Astrocyte (in vitro differentiated cells and primary cell): ENCODE measurements around the gene SEH1L. TPM values are rescaled to one million over a fixed set of nuclear protein-coding genes. Genes with fewer than 3 reads are reported as not detected.

Source experiments
- DNase-seq: peaks from one replicate; pipeline ENCODE4 v3.0.0-alpha.2; 2010; ENCODE audit warnings: low read depth
- FAIRE-seq: peaks from 2 replicates; lab custom pipeline; 2011; peaks lifted over from hg19 to GRCh38; lab: Jason Lieb, UNC
- H2AFZ ChIP-seq: 2 replicates; pipeline ENCODE4 v1.6.0; 2012; ENCODE audit warnings: low read depth, low read length, inconsistent platforms
- H3K27ac ChIP-seq: 2 replicates; pipeline ENCODE4 v1.5.1; 2011; ENCODE audit warnings: low read depth, low read length, inconsistent platforms
- H3K27me3 ChIP-seq: 2 replicates; pipeline ENCODE4 v1.6.0; 2011; ENCODE audit warnings: low read length, inconsistent platforms; ENCODE audit not compliant: insufficient read depth
- H3K36me3 ChIP-seq: 2 replicates; pipeline ENCODE4 v1.5.1; 2011; ENCODE audit warnings: low read length, inconsistent platforms; ENCODE audit not compliant: insufficient read depth
- H3K4me1 ChIP-seq: 2 replicates; pipeline ENCODE4 v1.5.1; 2011; ENCODE audit warnings: low read length, inconsistent platforms; ENCODE audit not compliant: insufficient read depth
- H3K4me2 ChIP-seq: 2 replicates; pipeline ENCODE4 v1.6.0; 2012; ENCODE audit warnings: low read length, inconsistent platforms
- H3K4me3 ChIP-seq: 2 replicates; pipeline ENCODE4 v1.5.1; 2011; ENCODE audit warnings: low read depth, mild to moderate bottlenecking, low read length, inconsistent platforms; ENCODE audit not compliant: insufficient read depth
- H3K79me2 ChIP-seq: 2 replicates; pipeline ENCODE4 v1.6.0; 2012; ENCODE audit warnings: mild to moderate bottlenecking, low read length, inconsistent platforms; ENCODE audit not compliant: insufficient read depth
- H3K9ac ChIP-seq: 2 replicates; pipeline ENCODE4 v1.6.0; 2012; ENCODE audit warnings: mild to moderate bottlenecking, low read length, inconsistent platforms
- H3K9me3 ChIP-seq: 2 replicates; pipeline ENCODE4 v1.5.1; 2012; ENCODE audit warnings: low read depth, mild to moderate bottlenecking, low read length, inconsistent platforms; ENCODE audit not compliant: insufficient read depth
- H4K20me1 ChIP-seq: 2 replicates; pipeline ENCODE4 v1.6.0; 2012; ENCODE audit warnings: low read length, inconsistent platforms; ENCODE audit not compliant: insufficient read depth
- H3K27ac Mint-ChIP-seq: one replicate; pipeline ENCODE4 v1.8.0; 2021; ENCODE audit warnings: mild to moderate bottlenecking, mixed read lengths; ENCODE audit not compliant: unreplicated experiment
- H3K27me3 Mint-ChIP-seq: one replicate; pipeline ENCODE4 v1.8.0; 2021; ENCODE audit warnings: low read depth, mixed read lengths; ENCODE audit not compliant: unreplicated experiment
- H3K36me3 Mint-ChIP-seq: one replicate; pipeline ENCODE4 v1.8.0; 2021; ENCODE audit warnings: low read depth, mixed read lengths; ENCODE audit not compliant: unreplicated experiment
- H3K4me1 Mint-ChIP-seq: one replicate; pipeline ENCODE4 v1.8.0; 2021; ENCODE audit warnings: low read depth, mixed read lengths; ENCODE audit not compliant: unreplicated experiment
- H3K4me3 Mint-ChIP-seq: one replicate; pipeline ENCODE4 v1.8.0; 2021; ENCODE audit warnings: mild to moderate bottlenecking, moderate library complexity, mixed read lengths; ENCODE audit not compliant: unreplicated experiment
- H3K9me3 Mint-ChIP-seq: one replicate; pipeline ENCODE4 v1.8.0; 2021; ENCODE audit warnings: mild to moderate bottlenecking, mixed read lengths; ENCODE audit not compliant: unreplicated experiment
- EZH2 ChIP-seq: IDR thresholded peaks from 2 replicates; pipeline ENCODE4 v1.6.1; 2012; ENCODE audit warnings: mild to moderate bottlenecking, low read length, inconsistent platforms; ENCODE audit not compliant: insufficient read depth
- total RNA-seq: library from RNA; stranded (reverse); gene quantifications from 2 replicates; pipeline ENCODE4 v1.2.1, GENCODE V29; 2021
- TF ChIP-seq, protein P1 (sequence below): IDR thresholded peaks from 2 replicates; pipeline ENCODE4 v1.5.1; 2011; ENCODE audit warnings: low read depth, mild to moderate bottlenecking, inconsistent platforms, low read length, moderate library complexity; ENCODE audit not compliant: insufficient read depth

SEH1L gene
- total RNA-seq, 1 donor from 2014 or later, result 43.9 TPM

DNA sequence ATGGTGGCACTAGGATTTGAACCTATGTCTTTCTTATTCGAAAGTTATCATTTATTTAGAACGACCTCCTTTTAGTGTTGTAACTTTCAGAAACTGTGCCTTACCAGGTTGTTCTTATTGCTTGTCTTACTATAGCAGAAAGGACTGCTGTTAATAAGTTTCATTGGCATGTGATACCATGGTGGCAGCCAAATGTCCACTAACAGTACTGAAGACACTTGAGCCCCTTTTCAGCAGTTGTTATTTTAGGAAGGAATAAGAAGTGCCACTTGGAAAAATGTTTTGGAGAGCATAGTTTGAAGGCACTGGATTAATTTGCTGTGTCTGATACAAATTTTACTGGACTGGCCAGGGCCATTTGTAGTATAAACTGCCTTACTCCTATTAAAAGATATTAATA is 81.1 kb downstream of the SEH1L start:
- Mint-ChIP-seq H3K4me1 (peaks cover 18% of the 10 kb centered on the region), H3K4me3 (no peak overlapping the region), H3K9me3 (no peaks in the 10 kb centered on the region), H3K27me3 (no peaks in the 10 kb centered on the region), H3K27ac (no peak overlapping the region), H3K36me3 (peaks cover 13% of the 10 kb centered on the region)
- TF ChIP-seq, protein P1, sequence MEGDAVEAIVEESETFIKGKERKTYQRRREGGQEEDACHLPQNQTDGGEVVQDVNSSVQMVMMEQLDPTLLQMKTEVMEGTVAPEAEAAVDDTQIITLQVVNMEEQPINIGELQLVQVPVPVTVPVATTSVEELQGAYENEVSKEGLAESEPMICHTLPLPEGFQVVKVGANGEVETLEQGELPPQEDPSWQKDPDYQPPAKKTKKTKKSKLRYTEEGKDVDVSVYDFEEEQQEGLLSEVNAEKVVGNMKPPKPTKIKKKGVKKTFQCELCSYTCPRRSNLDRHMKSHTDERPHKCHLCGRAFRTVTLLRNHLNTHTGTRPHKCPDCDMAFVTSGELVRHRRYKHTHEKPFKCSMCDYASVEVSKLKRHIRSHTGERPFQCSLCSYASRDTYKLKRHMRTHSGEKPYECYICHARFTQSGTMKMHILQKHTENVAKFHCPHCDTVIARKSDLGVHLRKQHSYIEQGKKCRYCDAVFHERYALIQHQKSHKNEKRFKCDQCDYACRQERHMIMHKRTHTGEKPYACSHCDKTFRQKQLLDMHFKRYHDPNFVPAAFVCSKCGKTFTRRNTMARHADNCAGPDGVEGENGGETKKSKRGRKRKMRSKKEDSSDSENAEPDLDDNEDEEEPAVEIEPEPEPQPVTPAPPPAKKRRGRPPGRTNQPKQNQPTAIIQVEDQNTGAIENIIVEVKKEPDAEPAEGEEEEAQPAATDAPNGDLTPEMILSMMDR, result no peak
- no peak for TF ChIP-seq EZH2
- no peak for FAIRE-seq
- Histone ChIP-seq H3K79me2 (peaks cover 9% of the 10 kb centered on the region), H3K27me3 (no peaks in the 10 kb centered on the region), H3K27ac (no peak overlapping the region), H2AFZ (no peak overlapping the region), H4K20me1 (peaks cover 8% of the 10 kb centered on the region), H3K4me3 (no peak overlapping the region), H3K4me1 (peaks cover 9% of the 10 kb centered on the region), H3K9ac (no peak overlapping the region), H3K36me3 (peaks cover 31% of the 10 kb centered on the region), H3K4me2 (no peak overlapping the region), H3K9me3 (no peaks in the 10 kb centered on the region)
- no peak for DNase-seq

DNA sequence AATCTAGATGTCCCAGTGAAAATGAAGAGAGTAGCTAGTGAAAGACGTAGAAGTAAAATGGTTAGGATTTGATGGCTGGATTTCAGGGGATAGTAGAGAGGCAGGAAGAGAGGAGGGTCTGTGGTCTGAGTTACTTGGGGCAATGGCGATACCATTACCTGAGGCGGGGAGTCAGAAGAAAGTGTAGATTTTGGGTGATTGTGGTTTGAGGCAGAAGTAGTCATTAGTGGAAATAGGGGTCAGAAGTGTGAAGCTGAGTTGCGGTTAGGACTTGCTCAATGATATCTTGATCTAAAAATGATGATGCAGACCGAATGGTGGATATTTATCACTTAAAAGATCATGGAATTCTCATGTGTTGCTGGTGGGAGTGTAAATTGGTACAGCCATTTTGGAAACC is 84.4 kb downstream of the SEH1L start:
- Histone ChIP-seq H3K27ac (no peak overlapping the region), H3K79me2 (peaks cover 8% of the 10 kb centered on the region), H3K4me1 (no peaks in the 10 kb centered on the region), H3K4me2 (no peak overlapping the region), H3K9me3 (no peaks in the 10 kb centered on the region), H2AFZ (no peak overlapping the region), H3K9ac (no peak overlapping the region), H4K20me1 (no peaks in the 10 kb centered on the region), H3K27me3 (no peaks in the 10 kb centered on the region), H3K4me3 (no peak overlapping the region), H3K36me3 (peaks cover 26% of the 10 kb centered on the region)
- H3K9me3 Mint-ChIP-seq, result no peaks in the 10 kb centered on the region
- H3K4me3 Mint-ChIP-seq, result no peak overlapping the region
- H3K4me1 Mint-ChIP-seq, result peaks cover 15% of the 10 kb centered on the region
- H3K27ac Mint-ChIP-seq, result no peak overlapping the region
- H3K27me3 Mint-ChIP-seq, result no peaks in the 10 kb centered on the region
- H3K36me3 Mint-ChIP-seq, result peaks cover 19% of the 10 kb centered on the region
- DNase-seq (no peak), FAIRE-seq (no peak)
- TF ChIP-seq, protein P1, result no peak
- no peak for TF ChIP-seq EZH2

GRCh38 chr18:13035249-13035914 is 87.6 kb downstream of the SEH1L start:
- H3K9ac ChIP-seq, result no peak overlapping the region
- no peak overlapping the region for H3K27ac ChIP-seq
- Mint-ChIP-seq H3K4me3 (no peak overlapping the region), H3K4me1 (peaks cover 7% of the 10 kb centered on the region), H3K36me3 (peaks cover 21% of the 10 kb centered on the region), H3K27ac (peak overlapping the region; percentile 43), H3K27me3 (no peaks in the 10 kb centered on the region), H3K9me3 (no peaks in the 10 kb centered on the region)
- DNase-seq (peak; percentile 59), FAIRE-seq (no peak)
- no peak overlapping the region for H2AFZ ChIP-seq
- H3K4me3 ChIP-seq, result no peak overlapping the region
- H3K4me1 ChIP-seq, result no peaks in the 10 kb centered on the region
- no peak for TF ChIP-seq EZH2
- TF ChIP-seq, protein P1, result no peak
- H3K27me3 ChIP-seq, result no peaks in the 10 kb centered on the region
- H3K9me3 ChIP-seq, result no peaks in the 10 kb centered on the region
- no peak overlapping the region for H3K4me2 ChIP-seq
- H4K20me1 ChIP-seq, result no peaks in the 10 kb centered on the region
- peaks cover 17% of the 10 kb centered on the region for H3K36me3 ChIP-seq
- H3K79me2 ChIP-seq, result no peaks in the 10 kb centered on the region
